HepG2 (cell line): ENCODE data around the gene DNAJC7. TPM values are rescaled to one million over a fixed set of nuclear protein-coding genes. Genes with fewer than 3 reads are reported as not detected.

Experiments
- ATF6 ChIP-seq: sonication (generic); formaldehyde crosslinking; conservative IDR thresholded peaks from 2 replicates; pipeline ENCODE4 v1.4.0; 2020; ENCODE audit warnings: missing genetic modification reagents
- ATF7 ChIP-seq, 2 experiments: fragments of 450-650 bp in 1 of 2; sonication (generic) in 1 of 2; formaldehyde crosslinking in 1 of 2; IDR thresholded peaks; 2 replicates each; pipeline versions ENCODE4 v1.4.0 to v1.6.1; 2016 to 2020; ENCODE audit warnings: antibody characterized with exemption in 1 of 2, mild to moderate bottlenecking in 1 of 2, missing genetic modification reagents in 1 of 2
- FOXM1 ChIP-seq: sonication (generic); formaldehyde crosslinking; IDR thresholded peaks from 2 replicates; pipeline ENCODE4 v1.5.0; 2020; ENCODE audit warnings: missing genetic modification reagents
- GLI4 ChIP-seq: sonication (generic); formaldehyde crosslinking; IDR thresholded peaks from 2 replicates; pipeline ENCODE4 v1.5.1; 2020; ENCODE audit warnings: missing genetic modification reagents, mild to moderate bottlenecking, moderate library complexity, borderline replicate concordance
- GTF3A ChIP-seq: sonication (generic); formaldehyde crosslinking; conservative IDR thresholded peaks from 2 replicates; pipeline ENCODE4 v1.4.0; 2020; ENCODE audit warnings: mild to moderate bottlenecking, missing genetic modification reagents
- MED8 ChIP-seq: sonication (generic); formaldehyde crosslinking; IDR thresholded peaks from 2 replicates; pipeline ENCODE4 v1.8.1; 2023; ENCODE audit warnings: mild to moderate bottlenecking, missing genetic modification reagents; ENCODE audit not compliant: insufficient replicate concordance
- NFE2 ChIP-seq: sonication (generic); formaldehyde crosslinking; IDR thresholded peaks from 2 replicates; pipeline ENCODE4 v1.4.0; 2020; ENCODE audit warnings: missing genetic modification reagents
- POLR2A ChIP-seq, 2 experiments: IDR thresholded peaks; 2 replicates each; pipeline ENCODE4 v1.6.1; 2011; ENCODE audit warnings: low read depth in 2 of 2, low read length in 2 of 2, mild to moderate bottlenecking in 1 of 2, moderate library complexity in 1 of 2; ENCODE audit not compliant: insufficient read depth in 1 of 2
- REL ChIP-seq: sonication (generic); formaldehyde crosslinking; conservative IDR thresholded peaks from 2 replicates; pipeline ENCODE4 v1.8.0; 2022; ENCODE audit warnings: mild to moderate bottlenecking, missing genetic modification reagents, moderate library complexity
- RNF2 ChIP-seq: fragments of 450-650 bp; conservative IDR thresholded peaks from 2 replicates; pipeline ENCODE4 v1.6.1; 2016; ENCODE audit warnings: low read depth
- SIX4 ChIP-seq: sonication (generic); formaldehyde crosslinking; IDR thresholded peaks from 2 replicates; pipeline ENCODE4 v1.4.0; 2020; ENCODE audit warnings: missing genetic modification reagents
- SOX6 ChIP-seq, 2 experiments: fragments of 450-650 bp in 1 of 2; sonication (generic) in 1 of 2; formaldehyde crosslinking in 1 of 2; IDR thresholded peaks; 2 replicates each; pipeline versions ENCODE4 v1.4.0 to v1.6.1; 2017 to 2020; ENCODE audit warnings: antibody characterized with exemption in 1 of 2, mild to moderate bottlenecking in 1 of 2, missing genetic modification reagents in 1 of 2
- TBX3 ChIP-seq: fragments of 450-650 bp; IDR thresholded peaks from 2 replicates; pipeline ENCODE4 v1.6.1; 2017; ENCODE audit warnings: antibody characterized with exemption, mild to moderate bottlenecking, inconsistent platforms, borderline replicate concordance
- TFE3 ChIP-seq: IDR thresholded peaks from 2 replicates; pipeline ENCODE4 v1.6.1; 2016
- ZBTB38 ChIP-seq: sonication (generic); formaldehyde crosslinking; IDR thresholded peaks from 2 replicates; pipeline ENCODE4 v1.5.1; 2020; ENCODE audit warnings: mild to moderate bottlenecking, missing genetic modification reagents
- ZKSCAN8 ChIP-seq: IDR thresholded peaks from 2 replicates; pipeline ENCODE4 v1.6.1; 2016; ENCODE audit warnings: borderline replicate concordance, missing genetic modification reagents, missing compliant biosample characterization
- ZNF550 ChIP-seq: sonication (generic); formaldehyde crosslinking; IDR thresholded peaks from 2 replicates; pipeline ENCODE4 v1.4.0; 2020; ENCODE audit warnings: mild to moderate bottlenecking, missing genetic modification reagents, borderline replicate concordance
- ZNF720 ChIP-seq: sonication (generic); formaldehyde crosslinking; IDR thresholded peaks from 2 replicates; pipeline ENCODE4 v1.4.0; 2020; ENCODE audit warnings: missing genetic modification reagents
- ZNF75D ChIP-seq: sonication (generic); formaldehyde crosslinking; IDR thresholded peaks from 2 replicates; pipeline ENCODE4 v1.8.1; 2023; ENCODE audit warnings: missing genetic modification reagents, mild to moderate bottlenecking, borderline replicate concordance
- polyA plus RNA-seq, 8 experiments: library from polyadenylated mRNA; depleted of rRNA in 3 of 8; stranded (reverse) in 7 of 8; unstranded in 1 of 8; fragments of >200 nt; fragmentation: Illumina TruSeq in 4 of 8; extraction: Trizol in 4 of 8; gene quantifications; 2 replicates each; pipeline versions ENCODE4 v1.2.1 to v1.2.3, GENCODE V29; 2011 to 2016; ENCODE audit warnings: low read depth in 4 of 8, missing spikeins in 1 of 8, mixed read lengths in 1 of 8; ENCODE audit not compliant: insufficient read depth in 1 of 8
- total RNA-seq, 5 experiments: library from RNA; depleted of rRNA; stranded (reverse); fragments of >200 nt; fragmentation: Illumina TruSeq; extraction: Trizol; gene quantifications; 2 replicates each; pipeline ENCODE4 v1.2.3, GENCODE V29; 2016; ENCODE audit warnings: low read depth in 1 of 5
- TF ChIP-seq, protein P1 (sequence below): sonication (generic); formaldehyde crosslinking; IDR thresholded peaks from 2 replicates; pipeline ENCODE4 v1.4.0; 2020; ENCODE audit warnings: missing genetic modification reagents
- TF ChIP-seq, protein P2 (sequence below): sonication (generic); formaldehyde crosslinking; IDR thresholded peaks from 2 replicates; pipeline ENCODE4 v1.4.0; 2020; ENCODE audit warnings: mild to moderate bottlenecking, missing genetic modification reagents, borderline replicate concordance
- TF ChIP-seq, protein P3 (sequence below), 2 experiments: fragments of 450-650 bp in 1 of 2; sonication (generic) in 1 of 2; formaldehyde crosslinking; IDR thresholded peaks; 2 replicates each; pipeline versions ENCODE4 v1.5.0 to v1.8.0; 2020 to 2022; ENCODE audit warnings: mild to moderate bottlenecking in 1 of 2, missing genetic modification reagents in 1 of 2

Gene DNAJC7
- total and polyA plus RNA-seq, 2 of the 13 experiments (the other 11 are each of a cell fraction or from before 2014, with no cell fraction given) = 47.7 to 132 TPM

DNA sequence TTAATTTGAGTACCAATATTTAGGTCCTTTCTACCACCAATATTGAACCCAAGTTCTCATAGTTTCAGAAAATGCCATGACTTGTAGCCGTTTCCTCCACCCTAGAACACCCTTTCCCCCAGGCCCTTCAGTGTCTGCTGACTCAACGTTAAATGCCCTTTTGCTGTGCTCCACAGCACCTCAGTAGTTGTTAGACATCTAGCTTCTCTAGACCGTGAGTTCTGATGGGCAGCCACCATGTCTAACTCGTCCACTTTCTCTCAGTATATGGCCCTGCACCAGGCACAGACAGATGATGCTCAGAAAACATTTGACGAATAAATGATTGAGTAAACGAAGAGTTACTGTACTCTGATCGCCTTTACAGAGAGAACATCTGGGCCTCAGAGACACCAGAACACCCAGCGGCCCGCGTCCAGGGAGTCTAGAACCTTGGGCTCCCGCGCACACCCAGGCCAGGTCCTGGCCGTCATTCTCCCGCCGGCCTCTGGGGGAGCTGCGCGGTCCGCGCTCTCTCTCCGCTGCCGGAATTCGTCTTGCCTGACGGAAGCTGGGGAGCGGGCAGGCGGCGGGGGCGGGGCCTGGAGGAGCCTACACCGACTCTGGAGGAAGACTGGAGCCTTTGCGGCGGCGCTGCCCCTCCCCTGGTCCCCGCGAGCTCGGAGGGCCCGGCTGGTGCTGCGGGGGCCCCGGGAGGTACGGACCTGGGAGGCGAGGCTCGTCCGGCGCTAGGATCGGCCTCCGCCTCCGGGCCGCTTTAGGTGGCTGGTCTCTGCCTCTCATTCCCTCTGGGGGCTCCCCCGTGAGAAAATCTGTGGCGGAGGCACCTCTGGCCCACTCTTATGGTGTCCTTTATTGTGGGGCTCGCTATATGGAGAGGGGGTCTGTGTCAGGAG is 2.5 kb upstream of the DNAJC7 start, which contains the start of gene NKIRAS2 (continued):
- TF ChIP-seq, protein P1, sequence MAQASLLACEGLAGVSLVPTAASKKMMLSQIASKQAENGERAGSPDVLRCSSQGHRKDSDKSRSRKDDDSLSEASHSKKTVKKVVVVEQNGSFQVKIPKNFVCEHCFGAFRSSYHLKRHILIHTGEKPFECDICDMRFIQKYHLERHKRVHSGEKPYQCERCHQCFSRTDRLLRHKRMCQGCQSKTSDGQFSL (CRISPR knock-in tag) = peak; percentile 81
- TF ChIP-seq, protein P2, sequence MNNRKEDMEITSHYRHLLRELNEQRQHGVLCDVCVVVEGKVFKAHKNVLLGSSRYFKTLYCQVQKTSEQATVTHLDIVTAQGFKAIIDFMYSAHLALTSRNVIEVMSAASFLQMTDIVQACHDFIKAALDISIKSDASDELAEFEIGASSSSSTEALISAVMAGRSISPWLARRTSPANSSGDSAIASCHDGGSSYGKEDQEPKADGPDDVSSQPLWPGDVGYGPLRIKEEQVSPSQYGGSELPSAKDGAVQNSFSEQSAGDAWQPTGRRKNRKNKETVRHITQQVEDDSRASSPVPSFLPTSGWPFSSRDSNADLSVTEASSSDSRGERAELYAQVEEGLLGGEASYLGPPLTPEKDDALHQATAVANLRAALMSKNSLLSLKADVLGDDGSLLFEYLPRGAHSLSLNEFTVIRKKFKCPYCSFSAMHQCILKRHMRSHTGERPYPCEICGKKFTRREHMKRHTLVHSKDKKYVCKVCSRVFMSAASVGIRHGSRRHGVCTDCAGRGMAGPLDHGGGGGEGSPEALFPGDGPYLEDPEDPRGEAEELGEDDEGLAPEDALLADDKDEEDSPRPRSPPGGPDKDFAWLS (CRISPR knock-in tag) = peak; percentile 81; the same call in 1 of the 2 replicates
- TF ChIP-seq GTF3A = 0 out of 2 replicates have a peak, but pooled peaks have one; percentile 46
- TF ChIP-seq, protein P3, sequence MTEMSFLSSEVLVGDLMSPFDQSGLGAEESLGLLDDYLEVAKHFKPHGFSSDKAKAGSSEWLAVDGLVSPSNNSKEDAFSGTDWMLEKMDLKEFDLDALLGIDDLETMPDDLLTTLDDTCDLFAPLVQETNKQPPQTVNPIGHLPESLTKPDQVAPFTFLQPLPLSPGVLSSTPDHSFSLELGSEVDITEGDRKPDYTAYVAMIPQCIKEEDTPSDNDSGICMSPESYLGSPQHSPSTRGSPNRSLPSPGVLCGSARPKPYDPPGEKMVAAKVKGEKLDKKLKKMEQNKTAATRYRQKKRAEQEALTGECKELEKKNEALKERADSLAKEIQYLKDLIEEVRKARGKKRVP (CRISPR knock-in tag; IDR thresholded peaks at IDR 0.05) = no peak; a peak in 2 of 4 replicates
- no peak for TF ChIP-seq TFE3 (CRISPR knock-in tag)
- no peak for TF ChIP-seq REL (CRISPR knock-in tag)
- no peak for TF ChIP-seq SOX6 (IDR thresholded peaks at IDR 0.05)
- peak; percentile 74 for TF ChIP-seq SOX6 (CRISPR knock-in tag; IDR thresholded peaks at IDR 0.05)
- no peak; the same call in 1 of the 2 replicates for TF ChIP-seq ATF6 (CRISPR knock-in tag)
- no peak for TF ChIP-seq ZNF75D
- TF ChIP-seq NFE2 (CRISPR knock-in tag) = no peak
- TF ChIP-seq RNF2 = no peak
- peak; percentile 82; the same call in 1 of the 2 replicates for TF ChIP-seq ZKSCAN8 (CRISPR knock-in tag)
- no peak for TF ChIP-seq SIX4 (CRISPR knock-in tag)
- no peak for TF ChIP-seq TBX3
- TF ChIP-seq POLR2A (IDR thresholded peaks at IDR 0.05; ENCODE audit: insufficient read depth in 1 of 2, low read depth in 2 of 2, low read length in 2 of 2) = peak; percentile 24 to 88; a peak in 3 of 4 replicates
- TF ChIP-seq ATF7 (IDR thresholded peaks at IDR 0.05) = no peak
- TF ChIP-seq ATF7 (CRISPR knock-in tag; IDR thresholded peaks at IDR 0.05) = no peak
- 0 out of 2 replicates have a peak, but pooled peaks have one; percentile 38 for TF ChIP-seq FOXM1
- TF ChIP-seq GLI4 (CRISPR knock-in tag) = peak; percentile 36; the same call in 1 of the 2 replicates
- TF ChIP-seq ZNF550 = no peak
- no peak for TF ChIP-seq MED8 (CRISPR knock-in tag)
- TF ChIP-seq ZBTB38 = peak; percentile 92
- no peak for TF ChIP-seq ZNF720
